GM12892 (cell line): Measurements from ENCODE around the gene PPARD.

Experiments used
- DNase-seq: peaks from one replicate; pipeline ENCODE4 v3.0.0; 2011; ENCODE audit not compliant: insufficient read length
- FAIRE-seq: peaks from 2 replicates; lab custom pipeline; 2011; peaks lifted over from hg19 to GRCh38; lab: Jason Lieb, UNC
- POLR2A ChIP-seq: IDR thresholded peaks from 2 replicates; pipeline ENCODE4 v1.6.1; 2011; ENCODE audit warnings: low read depth, low read length, control low read depth
- POLR2AphosphoS5 ChIP-seq: IDR thresholded peaks from 2 replicates; pipeline ENCODE4 v1.6.1; 2011; ENCODE audit warnings: low read depth, low read length, control low read depth
- TAF1 ChIP-seq: IDR thresholded peaks from 2 replicates; pipeline ENCODE4 v1.6.1; 2011; ENCODE audit warnings: low read depth, mild to moderate bottlenecking, control low read depth, low read length, borderline replicate concordance

The PPARD gene

GRCh38 chr6:35471836-35472345, 129.5 kb downstream of the PPARD start:
- no peak for DNase-seq
- TF ChIP-seq POLR2A: no peak; the same call in 1 of the 2 replicates
- TF ChIP-seq TAF1: no peak
- TF ChIP-seq POLR2AphosphoS5: peak; percentile 54; the same call in 1 of the 2 replicates
- no peak for FAIRE-seq

- FAIRE-seq (no peak), DNase-seq (no peak)
- TF ChIP-seq TAF1 (no peak), POLR2AphosphoS5 (peak; percentile 83), POLR2A (peak; percentile 62)
Measured at GRCh38 chr6:35473075-35473849, 130.9 kb downstream of the PPARD start.

- DNase-seq (no peak), FAIRE-seq (no peak)
- TF ChIP-seq TAF1: no peak
- no peak; the same call in 1 of the 2 replicates for TF ChIP-seq POLR2A
- no peak for TF ChIP-seq POLR2AphosphoS5
Measured at GRCh38 chr6:35473850-35474130, 131.4 kb downstream of the PPARD start.

GRCh38 chr6:35474131-35474941, 132.0 kb downstream of the PPARD start:
- FAIRE-seq (no peak), DNase-seq (no peak)
- TF ChIP-seq POLR2AphosphoS5 (no peak), TAF1 (no peak), POLR2A (peak; percentile 54; the same call in 1 of the 2 replicates)

GRCh38 chr6:35474942-35475570, 132.7 kb downstream of the PPARD start:
- no peak for DNase-seq
- no peak for TF ChIP-seq TAF1
- 0 out of 2 replicates have a peak, but pooled peaks have one; percentile 3 for TF ChIP-seq POLR2AphosphoS5
- no peak for FAIRE-seq

- DNase-seq (no peak), FAIRE-seq (no peak)
- TF ChIP-seq POLR2AphosphoS5 (no peak), POLR2A (no peak), TAF1 (no peak)
Measured at GRCh38 chr6:35475573-35475972, 133.2 kb downstream of the PPARD start.

- TF ChIP-seq POLR2A: no peak
- TF ChIP-seq TAF1: no peak
- no peak for TF ChIP-seq POLR2AphosphoS5
- FAIRE-seq: no peak
Measured at GRCh38 chr6:35476004-35476403, 133.6 kb downstream of the PPARD start.

GRCh38 chr6:35477028-35477427, 134.7 kb downstream of the PPARD start:
- TF ChIP-seq POLR2A: no peak
- no peak for TF ChIP-seq TAF1
- no peak for TF ChIP-seq POLR2AphosphoS5
- DNase-seq (no peak), FAIRE-seq (no peak)

More at GRCh38 chr6:35476004-35476403, 133.6 kb downstream of the PPARD start:
- DNase-seq: no peak
